ENCODE results near the gene IRF2BP1.
"Not testable (repeated sequence)": the region's sequence is repeated elsewhere in the genome, so short reads cannot be mapped to it uniquely, and the experiment has no call there.

The IRF2BP1 gene

GRCh38 chr19:45901912-45902650 lies 16.1 kb upstream of the IRF2BP1 start, which contains the start of gene MYPOP:
TSS of gene MYPOP (minus strand) at chr19:45902613. CDS start at chr19:45901773, 840 bp downstream.
- DNase-seq, result peak; percentile 46

- peak; percentile 53 for DNase-seq
These were observed 15.5 kb upstream of the IRF2BP1 start for GRCh38 chr19:45901432-45901911.

- DNase-seq, result no peak
These were observed 14.9 kb upstream of the IRF2BP1 start for GRCh38 chr19:45900738-45901431.

GRCh38 chr19:45899919-45900589 lies 14.1 kb upstream of the IRF2BP1 start:
- no peak for DNase-seq

GRCh38 chr19:45899253-45899652 lies 13.3 kb upstream of the IRF2BP1 start:
- no peak for DNase-seq

- DNase-seq, result no peak
These were observed 11.4 kb upstream of the IRF2BP1 start for GRCh38 chr19:45897261-45897812.

- DNase-seq, result not testable (repeated sequence)
These were observed 10.2 kb upstream of the IRF2BP1 start for GRCh38 chr19:45895983-45896599.

- no peak for DNase-seq
These were observed 9.6 kb upstream of the IRF2BP1 start for GRCh38 chr19:45895519-45895972.

GRCh38 chr19:45890877-45891276 lies 4.9 kb upstream of the IRF2BP1 start:
- no peak for DNase-seq

GRCh38 chr19:45889210-45889885 lies 3.4 kb upstream of the IRF2BP1 start:
- DNase-seq, result no peak

GRCh38 chr19:45887200-45887710 lies 1.3 kb upstream of the IRF2BP1 start:
- no peak for DNase-seq

- DNase-seq, result peak; percentile 94
These were observed 672 bp upstream of the IRF2BP1 start for GRCh38 chr19:45886427-45887199.

GRCh38 chr19:45884682-45885555 lies 1.0 kb downstream of the IRF2BP1 start:
- DNase-seq, result no peak

GRCh38 chr19:45883881-45884681 lies 1.9 kb downstream of the IRF2BP1 start:
- no peak for DNase-seq

GRCh38 chr19:45883586-45883880 lies 2.4 kb downstream of the IRF2BP1 start:
- no peak for DNase-seq

- DNase-seq, result peak; percentile 87
These were observed 3.0 kb downstream of the IRF2BP1 start for GRCh38 chr19:45882652-45883585.

- no peak for DNase-seq
These were observed 3.9 kb downstream of the IRF2BP1 start for GRCh38 chr19:45881909-45882528.
